Sigmoid colon (tissue), 7 donors: ENCODE results near the gene TECTA. TPM values are rescaled to one million over a fixed set of nuclear protein-coding genes. Genes with fewer than 3 reads are reported as not detected.
A peak's percentile ranks its signal among the peaks of the same experiment; 100 is the strongest.
"Not testable (repeated sequence)": the region's sequence is repeated elsewhere in the genome, so short reads cannot be mapped to it uniquely, and the experiment has no call there.

ENCODE experiments used
- DNase-seq: peaks from one replicate; pipeline ENCODE4 v3.0.0-alpha.2; 2019
- H3K27ac ChIP-seq, 4 donors: fragments of 200-600 bp; sonication (generic); one replicate each; pipeline ENCODE4 v1.5.1; 2016 to 2019; ENCODE audit warnings: mild to moderate bottlenecking in 1 of 4
- H3K27me3 ChIP-seq, 3 donors: fragments of 200-600 bp; sonication (generic); one replicate each; pipeline ENCODE4 v1.5.1; 2019; ENCODE audit warnings: mild to moderate bottlenecking in 1 of 3
- H3K36me3 ChIP-seq, 4 donors: fragments of 200-600 bp; sonication (generic); one replicate each; pipeline ENCODE4 v1.5.1; 2016 to 2019
- H3K4me1 ChIP-seq, 4 donors: fragments of 200-600 bp; sonication (generic); one replicate each; pipeline ENCODE4 v1.5.1; 2017 to 2019
- H3K4me3 ChIP-seq, 4 donors: fragments of 200-600 bp; sonication (generic); one replicate each; pipeline ENCODE4 v1.5.1; 2017 to 2019; ENCODE audit warnings: mild to moderate bottlenecking in 2 of 4, moderate library complexity in 1 of 4
- H3K9me3 ChIP-seq, 4 donors: fragments of 200-600 bp in 3 of 4; sonication (generic) in 3 of 4; one replicate each; pipeline versions ENCODE4 v1.5.1 to v1.6.1; 2013 to 2019
- CTCF ChIP-seq, 4 experiments: fragments of 450-650 bp in 3 of 4; fragments of 200-600 bp in 1 of 4; IDR thresholded peaks; one replicate each; pipeline ENCODE4 v1.5.1; 2016 to 2019; ENCODE audit warnings: antibody characterized with exemption in 4 of 4, mild to moderate bottlenecking in 3 of 4, moderate library complexity in 2 of 4
- EP300 ChIP-seq, 4 donors: sonication (generic); formaldehyde crosslinking; IDR thresholded peaks; one replicate each; pipeline ENCODE4 v1.6.1; 2017; ENCODE audit warnings: antibody characterized with exemption in 4 of 4
- POLR2A ChIP-seq, 2 donors: fragments of 450-650 bp; IDR thresholded peaks; one replicate each; pipeline ENCODE4 v1.6.1; 2016; ENCODE audit warnings: antibody characterized with exemption in 2 of 2, mild to moderate bottlenecking in 2 of 2, moderate library complexity in 2 of 2
- POLR2AphosphoS5 ChIP-seq, 4 donors: sonication (generic); formaldehyde crosslinking; IDR thresholded peaks; one replicate each; pipeline ENCODE4 v1.6.1; 2017; ENCODE audit warnings: antibody characterized with exemption in 4 of 4
- WGBS, 2 donors: extraction: QIAGEN DNeasy Blood & Tissue Kit; methylation state at CpG; one replicate each; pipeline ENCODE4 v1.1.7; 2013; 5-methylcytosine and 5-hydroxymethylcytosine counted together
- intact Hi-C: fragments of 100-400 bp; cut with DNase I; formaldehyde crosslinking; loops from one replicate; pipeline ENCODE4 v1.15.1; 2023
- polyA plus RNA-seq, 3 donors: library from polyadenylated mRNA; stranded (reverse); fragments of 200-250 nt; gene quantifications; one replicate each; pipeline ENCODE4 v1.2.3, GENCODE V29; 2013
- total RNA-seq, 4 donors: library from RNA; depleted of rRNA; stranded (reverse); fragments of >200 nt; gene quantifications; one replicate each; pipeline ENCODE4 v1.1.0, GENCODE V29; 2016
- donor health status: healthy with polysubstance abuse.
- donor health status: Bipolar disorder and iron deficiency.
- donor health status: healthy.

Gene TECTA
- total and polyA plus RNA-seq, 7 donors: 0.28 to 3.9 (median 1.1) TPM; not detected in 2

- H3K4me3 ChIP-seq: no peak overlapping the region
- no peaks in the 10 kb centered on the region for H3K36me3 ChIP-seq
- H3K4me1 ChIP-seq: peaks cover 0 to 15% (median 7%) of the 10 kb centered on the region in 4 donors
- no peak for DNase-seq
- TF ChIP-seq EP300 (IDR thresholded peaks at IDR 0.05): no peak
- no peaks in the 10 kb centered on the region for H3K9me3 ChIP-seq
- intact Hi-C loops: no loop called here
- no peak overlapping the region for H3K27ac ChIP-seq
- WGBS, 2 donors: 69 to 71% methylated on average over 7 of the region's 7 CpGs
- no peaks in the 10 kb centered on the region for H3K27me3 ChIP-seq
Observed at GRCh38 chr11:121109916-121110586, 9.0 kb downstream of the TECTA start.

- no peaks in the 10 kb centered on the region for H3K9me3 ChIP-seq
- H3K36me3 ChIP-seq: no peaks in the 10 kb centered on the region
- H3K4me1 ChIP-seq: peaks cover 0 to 5% (median 0%) of the 10 kb centered on the region in 4 donors
- no peak overlapping the region for H3K4me3 ChIP-seq
- TF ChIP-seq POLR2AphosphoS5 (IDR thresholded peaks at IDR 0.05): no peak
- no peak for TF ChIP-seq EP300 (IDR thresholded peaks at IDR 0.05)
- TF ChIP-seq POLR2A (IDR thresholded peaks at IDR 0.05): no peak
- no peak for TF ChIP-seq CTCF (IDR thresholded peaks at IDR 0.05)
- DNase-seq: no peak
- H3K27me3 ChIP-seq: no peaks in the 10 kb centered on the region
- 82 to 83% methylated on average over 10 of the region's 10 CpGs for WGBS, 2 donors
- H3K27ac ChIP-seq: no peak overlapping the region
- intact Hi-C loops: no loop called here
Observed at GRCh38 chr11:121110871-121111724, 10.1 kb downstream of the TECTA start.

- DNase-seq: peak; percentile 76
- Histone ChIP-seq H3K4me1 (peaks cover 0 to 3% (median 0%) of the 10 kb centered on the region in 4 donors), H3K4me3 (no peak overlapping the region), H3K27ac (no peak overlapping the region), H3K9me3 (no peaks in the 10 kb centered on the region), H3K27me3 (no peaks in the 10 kb centered on the region), H3K36me3 (no peaks in the 10 kb centered on the region)
- no peak for TF ChIP-seq EP300 (IDR thresholded peaks at IDR 0.05)
- peak; percentile 14 to 53 (median 46) for TF ChIP-seq CTCF (IDR thresholded peaks at IDR 0.05)
- no peak for TF ChIP-seq POLR2A (IDR thresholded peaks at IDR 0.05)
- intact Hi-C loops: loop anchor here (2.0 kb wide), 1 partner anchor 602 kb away; the partner anchor contains the start of gene GRIK4
- 52 to 54% methylated on average over 32 of the region's 32 CpGs for WGBS, 2 donors
Observed at GRCh38 chr11:121112498-121113455, 11.7 kb downstream of the TECTA start.

GRCh38 chr11:121113611-121114010 is 12.6 kb downstream of the TECTA start:
- Histone ChIP-seq H3K9me3 (no peaks in the 10 kb centered on the region), H3K4me3 (no peak overlapping the region), H3K36me3 (no peaks in the 10 kb centered on the region), H3K27me3 (no peaks in the 10 kb centered on the region), H3K27ac (no peak overlapping the region), H3K4me1 (peaks cover 0 to 3% (median 0%) of the 10 kb centered on the region in 4 donors)
- TF ChIP-seq POLR2AphosphoS5 (IDR thresholded peaks at IDR 0.05) (no peak), CTCF (IDR thresholded peaks at IDR 0.05) (no peak), EP300 (IDR thresholded peaks at IDR 0.05) (no peak), POLR2A (IDR thresholded peaks at IDR 0.05) (no peak)
- intact Hi-C loops: loop anchor here (2.0 kb wide), 1 partner anchor 603 kb away; the partner anchor contains the start of gene GRIK4
- 68 to 78% methylated on average over 9 of the region's 9 CpGs for WGBS, 2 donors
- DNase-seq: no peak

GRCh38 chr11:121115024-121115423 is 14.0 kb downstream of the TECTA start:
- WGBS, 2 donors: 91 to 95% methylated on average over 1 of the region's 1 CpG
- H3K27ac ChIP-seq, intact Hi-C loops: not testable (repeated sequence)

More at GRCh38 chr11:121115024-121115423, 14.0 kb downstream of the TECTA start:
- H3K4me1 ChIP-seq, H3K9me3 ChIP-seq, H3K36me3 ChIP-seq, DNase-seq, H3K4me3 ChIP-seq, H3K27me3 ChIP-seq: not testable (repeated sequence)
